Aorta (tissue), 5 donors: ENCODE measurements around the gene SLX9. TPM values are rescaled to one million over a fixed set of nuclear protein-coding genes. Genes with fewer than 3 reads are reported as not detected.

ENCODE experiments used
- ATAC-seq: fragments of 200-7000 bp; cut with Tn5 transposase; one replicate; pipeline ENCODE4 v1.9.1; 2022; ENCODE audit warnings: moderate library complexity; ENCODE audit not compliant: low FRiP score
- DNase-seq, 2 donors: peaks; one replicate each; pipeline ENCODE4 v3.0.0-alpha.2; 2020
- H3K27ac ChIP-seq, 2 donors: one replicate each; pipeline ENCODE4 v1.5.1; 2013; ENCODE audit warnings: low read length in 2 of 2, mild to moderate bottlenecking in 2 of 2, moderate library complexity in 2 of 2, control low read depth in 1 of 2, inconsistent platforms in 1 of 2, low read depth in 1 of 2
- H3K27me3 ChIP-seq, 2 donors: one replicate each; pipeline ENCODE4 v1.6.1; 2013; ENCODE audit warnings: control low read depth in 1 of 2, low read length in 1 of 2, mild to moderate bottlenecking in 1 of 2, moderate library complexity in 1 of 2; ENCODE audit not compliant: insufficient read depth in 2 of 2, control insufficient read depth in 1 of 2
- H3K36me3 ChIP-seq, 2 donors: one replicate each; pipeline ENCODE4 v1.6.1; 2013; ENCODE audit warnings: control low read depth in 1 of 2, low read length in 1 of 2, mild to moderate bottlenecking in 1 of 2; ENCODE audit not compliant: insufficient read depth in 2 of 2, control insufficient read depth in 1 of 2
- H3K4me1 ChIP-seq, 2 donors: one replicate each; pipeline ENCODE4 v1.6.1; 2013; ENCODE audit warnings: low read length in 2 of 2, control low read depth in 1 of 2, mild to moderate bottlenecking in 1 of 2, moderate library complexity in 1 of 2; ENCODE audit not compliant: insufficient read depth in 2 of 2, control insufficient read depth in 1 of 2
- H3K4me3 ChIP-seq, 2 donors: one replicate each; pipeline ENCODE4 v1.5.1; 2013; ENCODE audit warnings: low read length in 2 of 2, control low read depth in 1 of 2, mild to moderate bottlenecking in 1 of 2
- H3K9me3 ChIP-seq: one replicate; pipeline ENCODE4 v1.6.1; 2013; ENCODE audit warnings: mild to moderate bottlenecking, low read length; ENCODE audit not compliant: control insufficient read depth
- WGBS, 2 donors: extraction: QIAGEN DNeasy Blood & Tissue Kit; methylation state at CpG; one replicate each; pipeline ENCODE4 v1.1.7; 2013; 5-methylcytosine and 5-hydroxymethylcytosine counted together
- intact Hi-C, 2 donors: fragments of 100-400 bp; cut with DNase I; formaldehyde crosslinking; loops; one replicate each; pipeline versions ENCODE4 v1.14.2 to v1.15.0; 2022
- polyA plus RNA-seq, 2 donors: library from polyadenylated mRNA; stranded (reverse); fragments of 200-250 nt; gene quantifications; one replicate each; pipeline ENCODE4 v1.2.3, GENCODE V29; 2013
- total RNA-seq, 2 donors: library from RNA; stranded (reverse); fragmentation: NEBNext Ultra II Directional; extraction: Animal tissue kit (Norgen Biotek cat#: 25700); gene quantifications; one replicate each; pipeline ENCODE4 v1.2.1, GENCODE V29; 2021
- donor health status: healthy with polysubstance abuse.
- donor health status: Bipolar disorder and iron deficiency.
- donor health status: DM: no; HTN: no; CAD: no.
- donor health status: DM: no; HTN: no; CAD: no.
- donor health status: DM: yes; HTN: yes; CAD: no.

SLX9 gene
- total and polyA plus RNA-seq, 4 donors, result 17.3 to 29.6 (median 20.3) TPM

- Histone ChIP-seq H3K36me3 (no peaks in the 10 kb centered on the region), H3K4me3 (no peak overlapping the region), H3K9me3 (no peaks in the 10 kb centered on the region), H3K4me1 (no peaks in the 10 kb centered on the region), H3K27ac (no peak overlapping the region), H3K27me3 (no peaks in the 10 kb centered on the region)
- WGBS, 2 donors, result 90 to 92% methylated on average over 15 of the region's 15 CpGs
- no peak for ATAC-seq
- intact Hi-C loops, result loop anchor here (2.0 to 5.0 kb wide), 2 partner anchors 38 to 41 kb away; no protein-coding TSS in a partner anchor
- peak in 1 of 2 donors; percentile 36 for DNase-seq
Measured at GRCh38 chr21:44893948-44894656, 45.7 kb upstream of the SLX9 start.

GRCh38 chr21:44894687-44895302 lies 45.0 kb upstream of the SLX9 start:
- Histone ChIP-seq H3K27ac (no peak overlapping the region), H3K4me1 (no peaks in the 10 kb centered on the region), H3K27me3 (no peaks in the 10 kb centered on the region), H3K36me3 (no peaks in the 10 kb centered on the region), H3K9me3 (no peaks in the 10 kb centered on the region), H3K4me3 (no peak overlapping the region)
- ATAC-seq, result no peak
- DNase-seq, result no peak
- WGBS, 2 donors, result 86 to 93% methylated on average over 19 of the region's 19 CpGs
- intact Hi-C loops, result loop anchor here in 1 of 2 donors (5.0 kb wide), 1 partner anchor 38 kb away; no protein-coding TSS in a partner anchor

GRCh38 chr21:44895859-44896258 lies 44.0 kb upstream of the SLX9 start:
- intact Hi-C loops, result no loop called here
- H3K27me3 ChIP-seq, result no peaks in the 10 kb centered on the region
- no peaks in the 10 kb centered on the region for H3K4me1 ChIP-seq
- DNase-seq, result no peak
- 93 to 97% methylated on average over 11 of the region's 11 CpGs for WGBS, 2 donors
- no peaks in the 10 kb centered on the region for H3K9me3 ChIP-seq
- H3K36me3 ChIP-seq, result no peaks in the 10 kb centered on the region
- no peak overlapping the region for H3K4me3 ChIP-seq
- H3K27ac ChIP-seq, result no peak overlapping the region
- ATAC-seq, result no peak

GRCh38 chr21:44896561-44897286 lies 43.1 kb upstream of the SLX9 start:
- no peak for DNase-seq
- ATAC-seq, result no peak
- 88 to 89% methylated on average over 25 of the region's 25 CpGs for WGBS, 2 donors
- H3K27me3 ChIP-seq, result no peaks in the 10 kb centered on the region
- H3K9me3 ChIP-seq, result no peaks in the 10 kb centered on the region
- intact Hi-C loops, result no loop called here
- no peaks in the 10 kb centered on the region for H3K36me3 ChIP-seq
- no peak overlapping the region for H3K27ac ChIP-seq
- H3K4me1 ChIP-seq, result no peaks in the 10 kb centered on the region
- no peak overlapping the region for H3K4me3 ChIP-seq

- no peak overlapping the region for H3K27ac ChIP-seq
- intact Hi-C loops, result no loop called here
- DNase-seq (no peak), ATAC-seq (no peak)
- no peaks in the 10 kb centered on the region for H3K9me3 ChIP-seq
- H3K4me1 ChIP-seq, result no peaks in the 10 kb centered on the region
- H3K4me3 ChIP-seq, result no peak overlapping the region
- H3K27me3 ChIP-seq, result no peaks in the 10 kb centered on the region
- WGBS, 2 donors, result 90 to 94% methylated on average over 20 to 21 of the region's 21 CpGs
- no peaks in the 10 kb centered on the region for H3K36me3 ChIP-seq
Measured at GRCh38 chr21:44897326-44898010, 42.4 kb upstream of the SLX9 start.

GRCh38 chr21:44898011-44898488 lies 41.8 kb upstream of the SLX9 start:
- Histone ChIP-seq H3K36me3 (no peaks in the 10 kb centered on the region), H3K27me3 (no peaks in the 10 kb centered on the region), H3K9me3 (no peaks in the 10 kb centered on the region), H3K4me3 (no peak overlapping the region), H3K27ac (no peak overlapping the region), H3K4me1 (no peaks in the 10 kb centered on the region)
- WGBS, 2 donors, result 77 to 81% methylated on average over 13 of the region's 13 CpGs
- DNase-seq (peak in 1 of 2 donors; percentile 40), ATAC-seq (no peak)
- intact Hi-C loops, result no loop called here

- Histone ChIP-seq H3K4me3 (no peak overlapping the region), H3K9me3 (no peaks in the 10 kb centered on the region), H3K36me3 (no peaks in the 10 kb centered on the region), H3K27me3 (no peaks in the 10 kb centered on the region), H3K27ac (no peak overlapping the region), H3K4me1 (no peaks in the 10 kb centered on the region)
- ATAC-seq (no peak), DNase-seq (peak; percentile 42 to 72)
- intact Hi-C loops, result no loop called here
- WGBS, 2 donors, result 82 to 83% methylated on average over 49 of the region's 49 CpGs
Measured at GRCh38 chr21:44898851-44899767, 40.7 kb upstream of the SLX9 start.
